A673 (cell line): ENCODE data around the gene RDX.

Experiments used
- EZH2 ChIP-seq: fragments of 200-600 bp; sonication (generic); IDR thresholded peaks from 2 replicates; pipeline ENCODE4 v1.6.1; 2017; ENCODE audit warnings: borderline replicate concordance, low read depth, mild to moderate bottlenecking, mixed read lengths, antibody characterized with exemption, low read length; ENCODE audit not compliant: poor library complexity, severe bottlenecking
- TF ChIP-seq, protein P1 (sequence below): fragments of 300-800, 200-600 bp; sonication (generic); conservative IDR thresholded peaks from 2 replicates; pipeline ENCODE4 v1.5.1; 2017; ENCODE audit warnings: low read depth, mild to moderate bottlenecking, antibody characterized with exemption, low read length, moderate library complexity, mixed read lengths

- TF ChIP-seq, protein P1, sequence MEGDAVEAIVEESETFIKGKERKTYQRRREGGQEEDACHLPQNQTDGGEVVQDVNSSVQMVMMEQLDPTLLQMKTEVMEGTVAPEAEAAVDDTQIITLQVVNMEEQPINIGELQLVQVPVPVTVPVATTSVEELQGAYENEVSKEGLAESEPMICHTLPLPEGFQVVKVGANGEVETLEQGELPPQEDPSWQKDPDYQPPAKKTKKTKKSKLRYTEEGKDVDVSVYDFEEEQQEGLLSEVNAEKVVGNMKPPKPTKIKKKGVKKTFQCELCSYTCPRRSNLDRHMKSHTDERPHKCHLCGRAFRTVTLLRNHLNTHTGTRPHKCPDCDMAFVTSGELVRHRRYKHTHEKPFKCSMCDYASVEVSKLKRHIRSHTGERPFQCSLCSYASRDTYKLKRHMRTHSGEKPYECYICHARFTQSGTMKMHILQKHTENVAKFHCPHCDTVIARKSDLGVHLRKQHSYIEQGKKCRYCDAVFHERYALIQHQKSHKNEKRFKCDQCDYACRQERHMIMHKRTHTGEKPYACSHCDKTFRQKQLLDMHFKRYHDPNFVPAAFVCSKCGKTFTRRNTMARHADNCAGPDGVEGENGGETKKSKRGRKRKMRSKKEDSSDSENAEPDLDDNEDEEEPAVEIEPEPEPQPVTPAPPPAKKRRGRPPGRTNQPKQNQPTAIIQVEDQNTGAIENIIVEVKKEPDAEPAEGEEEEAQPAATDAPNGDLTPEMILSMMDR: no peak
- no peak for TF ChIP-seq EZH2
Observed at GRCh38 chr11:110305169-110306018, 9.0 kb upstream of the RDX start.
